IMR-90 (cell line): ENCODE data around the gene PDZD8. TPM values are rescaled to one million over a fixed set of nuclear protein-coding genes. Genes with fewer than 3 reads are reported as not detected.

Experiments
- ATAC-seq: fragments of 200-7000 bp; cut with Tn5 transposase; 2 replicates; pipeline ENCODE4 v1.9.1; 2020; ENCODE audit warnings: low read depth, mild to moderate bottlenecking, moderate library complexity
- BruUV-seq: library from RNA; stranded (reverse); fragments of 400-500 nt; replicated peaks from 2 replicates; lab custom pipeline; 2021; lab: Mats Ljungman, UMichigan
- CTCF ChIA-PET: fragments of 300-600 bp; formaldehyde crosslinking; extraction: SDS; loops from one replicate; lab custom pipeline; 2021; ENCODE audit warnings: antibody characterized with exemption; lab: Yijun Ruan, JAX
- POLR2A ChIA-PET: fragments of 300-600 bp; sonication (Branson Sonifier 250); formaldehyde crosslinking; loops from one replicate; lab custom pipeline; 2022; ENCODE audit warnings: antibody characterized with exemption; ENCODE audit not compliant: unreplicated experiment; lab: Charles Lee
- DNase-seq: peaks from one replicate; pipeline ENCODE4 v3.0.0; 2013
- H2AFZ ChIP-seq: replicated peaks from 2 replicates; pipeline ENCODE3; 2013; ENCODE audit warnings: low read length, mild to moderate bottlenecking; ENCODE audit not compliant: poor library complexity
- H2AK5ac ChIP-seq: 2 replicates; pipeline ENCODE4 v1.6.1; 2013; ENCODE audit warnings: low read depth, low read length, inconsistent platforms
- H2AK9ac ChIP-seq: replicated peaks from 2 replicates; pipeline ENCODE3; 2013; ENCODE audit warnings: mild to moderate bottlenecking, low read depth, low read length, moderate library complexity; ENCODE audit not compliant: poor library complexity
- H2BK120ac ChIP-seq: 2 replicates; pipeline ENCODE4 v1.6.1; 2013; ENCODE audit warnings: low read depth, low read length, inconsistent platforms
- H2BK15ac ChIP-seq: 3 replicates; pipeline ENCODE4 v1.6.1; 2013; ENCODE audit warnings: low read depth, low read length, inconsistent platforms
- H2BK20ac ChIP-seq: 2 replicates; pipeline ENCODE4 v1.6.1; 2013; ENCODE audit warnings: low read depth, mild to moderate bottlenecking, inconsistent platforms, low read length, moderate library complexity
- H2BK5ac ChIP-seq: 2 replicates; pipeline ENCODE4 v1.6.1; 2013; ENCODE audit warnings: mild to moderate bottlenecking, low read depth, low read length, inconsistent platforms; ENCODE audit not compliant: poor library complexity, severe bottlenecking
- H3K14ac ChIP-seq: replicated peaks from 2 replicates; pipeline ENCODE4 v1.6.1; 2013; ENCODE audit warnings: low read depth, low read length, inconsistent platforms
- H3K18ac ChIP-seq: 2 replicates; pipeline ENCODE4 v1.6.1; 2013; ENCODE audit warnings: low read depth, low read length, control low read depth
- H3K23ac ChIP-seq: 2 replicates; pipeline ENCODE4 v1.6.1; 2013; ENCODE audit warnings: low read depth, low read length, inconsistent platforms
- H3K27ac ChIP-seq: 2 replicates; pipeline ENCODE4 v1.5.1; 2013; ENCODE audit warnings: mild to moderate bottlenecking, control low read depth, low read length; ENCODE audit not compliant: insufficient read depth
- H3K27me3 ChIP-seq: 2 replicates; pipeline ENCODE4 v1.6.1; 2013; ENCODE audit warnings: low read length; ENCODE audit not compliant: control insufficient read depth, insufficient read depth
- H3K36me3 ChIP-seq: 2 replicates; pipeline ENCODE4 v1.6.1; 2013; ENCODE audit warnings: low read length, mixed read lengths; ENCODE audit not compliant: control insufficient read depth, insufficient read depth
- H3K4ac ChIP-seq: 2 replicates; pipeline ENCODE4 v1.6.1; 2013; ENCODE audit warnings: low read depth, low read length, inconsistent platforms
- H3K4me1 ChIP-seq: 2 replicates; pipeline ENCODE4 v1.6.1; 2013; ENCODE audit warnings: low read length, mixed read lengths; ENCODE audit not compliant: control insufficient read depth, insufficient read depth
- H3K4me2 ChIP-seq: 2 replicates; pipeline ENCODE4 v1.6.1; 2013; ENCODE audit warnings: low read depth, mild to moderate bottlenecking, control low read depth, low read length, moderate library complexity
- H3K4me3 ChIP-seq: 2 replicates; pipeline ENCODE4 v1.5.1; 2013; ENCODE audit warnings: low read depth, mild to moderate bottlenecking, control low read depth, low read length, moderate library complexity; ENCODE audit not compliant: insufficient read depth
- H3K56ac ChIP-seq: 2 replicates; pipeline ENCODE4 v1.6.1; 2013; ENCODE audit warnings: low read length, inconsistent platforms; ENCODE audit not compliant: insufficient read depth; ENCODE audit errors: extremely low read depth
- H3K79me1 ChIP-seq, 2 experiments: 2 replicates each; pipeline ENCODE4 v1.6.1; 2013; ENCODE audit warnings: low read length in 2 of 2, inconsistent platforms in 1 of 2, low read depth in 1 of 2
- H3K9ac ChIP-seq: 2 replicates; pipeline ENCODE4 v1.6.1; 2013; ENCODE audit warnings: low read depth, low read length, control low read depth
- H3K9me1 ChIP-seq: 2 replicates; pipeline ENCODE4 v1.6.1; 2013; ENCODE audit warnings: low read length, inconsistent platforms; ENCODE audit not compliant: insufficient read depth
- H3K9me3 ChIP-seq: 2 replicates; pipeline ENCODE4 v1.6.1; 2013; ENCODE audit warnings: low read length; ENCODE audit not compliant: control insufficient read depth, insufficient read depth
- H4K20me1 ChIP-seq: 2 replicates; pipeline ENCODE4 v1.6.1; 2013; ENCODE audit warnings: low read length, inconsistent platforms; ENCODE audit not compliant: insufficient read depth
- H4K5ac ChIP-seq: 2 replicates; pipeline ENCODE4 v1.6.1; 2013; ENCODE audit warnings: mild to moderate bottlenecking, low read depth, low read length, control low read depth
- H4K8ac ChIP-seq, 2 experiments: 2 replicates each; pipeline ENCODE4 v1.6.1; 2013; ENCODE audit warnings: low read depth in 2 of 2, low read length in 2 of 2, control low read depth in 1 of 2, inconsistent platforms in 1 of 2
- H4K91ac ChIP-seq: 2 replicates; pipeline ENCODE4 v1.6.1; 2013; ENCODE audit warnings: low read depth, low read length, inconsistent platforms; ENCODE audit not compliant: insufficient read depth
- BHLHE40 ChIP-seq: fragments of 150-350 bp; IDR thresholded peaks from 2 replicates; pipeline ENCODE4 v1.6.1; 2016; ENCODE audit warnings: mild to moderate bottlenecking, low read depth, low read length
- CEBPB ChIP-seq: IDR thresholded peaks from 2 replicates; pipeline ENCODE4 v1.6.1; 2012; ENCODE audit warnings: low read depth, low read length, improper control_type of control experiment
- CHD1 ChIP-seq: IDR thresholded peaks from 2 replicates; pipeline ENCODE4 v1.6.1; 2012; ENCODE audit warnings: low read depth, low read length, improper control_type of control experiment
- CTCF ChIP-seq: conservative IDR thresholded peaks from 2 replicates; pipeline ENCODE4 v1.5.1; 2012; ENCODE audit warnings: mild to moderate bottlenecking, low read depth, low read length, improper control_type of control experiment
- ELK1 ChIP-seq: fragments of 150-350 bp; IDR thresholded peaks from 2 replicates; pipeline ENCODE4 v1.6.1; 2016; ENCODE audit warnings: low read depth, mild to moderate bottlenecking, low read length, moderate library complexity, borderline replicate concordance
- FOS ChIP-seq: fragments of 150-350 bp; IDR thresholded peaks from 2 replicates; pipeline ENCODE4 v1.6.1; 2016; ENCODE audit warnings: low read depth, low read length
- MAFK ChIP-seq: IDR thresholded peaks from 2 replicates; pipeline ENCODE4 v1.6.1; 2012; ENCODE audit warnings: low read depth, low read length, improper control_type of control experiment
- MAZ ChIP-seq: IDR thresholded peaks from 2 replicates; pipeline ENCODE4 v1.6.1; 2012; ENCODE audit warnings: low read depth, mild to moderate bottlenecking, low read length, improper control_type of control experiment, moderate library complexity, borderline replicate concordance
- MXI1 ChIP-seq: IDR thresholded peaks from 2 replicates; pipeline ENCODE4 v1.6.1; 2012; ENCODE audit warnings: low read depth, mild to moderate bottlenecking, low read length, moderate library complexity, borderline replicate concordance
- NFE2L2 ChIP-seq: fragments of 150-350 bp; IDR thresholded peaks from 2 replicates; pipeline ENCODE4 v1.6.1; 2016; ENCODE audit warnings: low read depth, mild to moderate bottlenecking, low read length
- POLR2A ChIP-seq: IDR thresholded peaks from 2 replicates; pipeline ENCODE4 v1.6.1; 2012; ENCODE audit warnings: mild to moderate bottlenecking, low read depth, low read length
- RAD21 ChIP-seq: IDR thresholded peaks from 2 replicates; pipeline ENCODE4 v1.6.1; 2012; ENCODE audit warnings: low read length, improper control_type of control experiment
- RCOR1 ChIP-seq: IDR thresholded peaks from 2 replicates; pipeline ENCODE4 v1.6.1; 2012; ENCODE audit warnings: mild to moderate bottlenecking, low read length, improper control_type of control experiment; ENCODE audit not compliant: insufficient replicate concordance
- RFX5 ChIP-seq: IDR thresholded peaks from 2 replicates; pipeline ENCODE4 v1.8.0; 2012; ENCODE audit warnings: low read depth, mild to moderate bottlenecking, low read length, moderate library complexity
- SMC3 ChIP-seq: fragments of 150-350 bp; IDR thresholded peaks from 2 replicates; pipeline ENCODE4 v1.6.1; 2016; ENCODE audit warnings: low read depth, mild to moderate bottlenecking, antibody characterized with exemption, low read length, moderate library complexity
- USF2 ChIP-seq: fragments of 150-350 bp; IDR thresholded peaks from 2 replicates; pipeline ENCODE4 v1.6.1; 2017; ENCODE audit warnings: mild to moderate bottlenecking, antibody characterized with exemption, low read length, low read depth
- WGBS, 2 experiments: methylation state at CpG; one replicate each; pipeline versions ENCODE4 v1.1.5 to v1.1.7; 2013; ENCODE audit warnings: missing lambda C conversion rate in 2 of 2; ENCODE audit not compliant: insufficient read length in 1 of 2; ENCODE audit errors: extremely low coverage in 2 of 2; 5-methylcytosine and 5-hydroxymethylcytosine counted together
- dilution Hi-C: fragments of 300-500 bp; cut with HindIII; formaldehyde crosslinking; loops from one replicate; pipeline ENCODE4 v1.14.3; 2018; ENCODE audit warnings: low sequenced_read_pairs; ENCODE audit not compliant: unreplicated experiment
- in situ Hi-C: fragments of 300-500 bp; cut with MboI; formaldehyde crosslinking; loops from 3 replicates; pipeline ENCODE4 v1.14.3; 2019; ENCODE audit warnings: low sequenced_read_pairs, inconsistent platforms, mixed read lengths
- intact Hi-C: fragments of 100-400 bp; cut with micrococcal nuclease; formaldehyde crosslinking; loops from 2 replicates; pipeline ENCODE4 v1.10.0; 2022
- polyA plus RNA-seq, 3 experiments: library from polyadenylated mRNA; depleted of rRNA; stranded (reverse); fragments of >200 nt; gene quantifications; 2 replicates each; pipeline ENCODE4 v1.2.3, GENCODE V29; 2012; ENCODE audit warnings: low replicate concordance in 1 of 3
- total RNA-seq: library from RNA; depleted of rRNA; stranded (reverse); fragments of >200 nt; gene quantifications from 2 replicates; pipeline ENCODE4 v1.2.3, GENCODE V29; 2012

The PDZD8 gene
- total and polyA plus RNA-seq, 2 of the 4 experiments (the other 2 are of a cell fraction): 11.3 to 20.4 TPM

GRCh38 chr10:117398029-117398428 is 22.8 kb upstream of the PDZD8 start:
- intact Hi-C loops (no loop called here), in situ Hi-C loops (no loop called here)
- POLR2A ChIA-PET: no interaction called here

More at GRCh38 chr10:117398029-117398428, 22.8 kb upstream of the PDZD8 start:
- H3K4ac ChIP-seq: no peak overlapping the region
- no peak overlapping the region for H2AFZ ChIP-seq
- H2AK9ac ChIP-seq: no peak overlapping the region
- no TSS peak for BruUV-seq
- no peak overlapping the region for H4K91ac ChIP-seq
- dilution Hi-C loops: no loop called here
- no peaks in the 10 kb centered on the region for H3K36me3 ChIP-seq
- no peak overlapping the region for H2BK20ac ChIP-seq
- no peak overlapping the region for H3K4me3 ChIP-seq
- H3K4me2 ChIP-seq: no peak overlapping the region
- H3K56ac ChIP-seq: no peak overlapping the region
- no peak overlapping the region for H2AK5ac ChIP-seq
- no peaks in the 10 kb centered on the region for H4K20me1 ChIP-seq
- H3K23ac ChIP-seq: no peak overlapping the region
- no peak overlapping the region for H3K18ac ChIP-seq
- no peaks in the 10 kb centered on the region for H3K4me1 ChIP-seq
- no peak overlapping the region for H4K8ac ChIP-seq
- no peak overlapping the region for H4K5ac ChIP-seq
- no peak for DNase-seq
- no peaks in the 10 kb centered on the region for H3K9me1 ChIP-seq
- no peaks in the 10 kb centered on the region; the same call in 1 of the 2 replicates for H3K27me3 ChIP-seq
- CTCF ChIA-PET: no interaction called here
- H2BK15ac ChIP-seq: no peak overlapping the region
- no peak overlapping the region for H3K27ac ChIP-seq
- no peak overlapping the region for H2BK120ac ChIP-seq
- H2BK5ac ChIP-seq: no peak overlapping the region
- H3K9me3 ChIP-seq: no peaks in the 10 kb centered on the region
- WGBS, 2 experiments: no CpG with 5 or more reads among the region's 3 CpGs
- no peak for TF ChIP-seq RCOR1
- no peak for TF ChIP-seq SMC3
- TF ChIP-seq POLR2A: no peak
- TF ChIP-seq CHD1: no peak
- TF ChIP-seq MAFK: no peak
- TF ChIP-seq RFX5: no peak
- TF ChIP-seq USF2: no peak
- TF ChIP-seq CEBPB: no peak
- no peak for TF ChIP-seq MXI1
- TF ChIP-seq FOS: no peak
- TF ChIP-seq NFE2L2: no peak
- no peak for TF ChIP-seq CTCF
- no peak for TF ChIP-seq BHLHE40
- TF ChIP-seq ELK1: no peak
- no peak for TF ChIP-seq MAZ
- no peak for TF ChIP-seq RAD21
- no peak overlapping the region for H3K9ac ChIP-seq
- ATAC-seq: no peak
- no peak overlapping the region for H3K14ac ChIP-seq
- no peaks in the 10 kb centered on the region for H3K79me1 ChIP-seq
